Osteocyte (in vitro differentiated cells): ENCODE measurements around the gene TTC27. TPM values are rescaled to one million over a fixed set of nuclear protein-coding genes. Genes with fewer than 3 reads are reported as not detected.

Experiments
- DNase-seq: peaks from one replicate; pipeline ENCODE4 v3.0.0; 2021; ENCODE audit warnings: mixed read lengths; ENCODE audit not compliant: unreplicated experiment; ENCODE audit errors: extremely low spot score
- H3K27ac Mint-ChIP-seq: one replicate; pipeline ENCODE4 v1.8.0; 2021; ENCODE audit warnings: mild to moderate bottlenecking, mixed read lengths; ENCODE audit not compliant: unreplicated experiment
- H3K27me3 Mint-ChIP-seq: one replicate; pipeline ENCODE4 v1.8.0; 2021; ENCODE audit warnings: mixed read lengths; ENCODE audit not compliant: unreplicated experiment
- H3K36me3 Mint-ChIP-seq: one replicate; pipeline ENCODE4 v1.8.0; 2021; ENCODE audit warnings: mixed read lengths; ENCODE audit not compliant: unreplicated experiment
- H3K4me1 Mint-ChIP-seq: one replicate; pipeline ENCODE4 v1.8.0; 2021; ENCODE audit warnings: mixed read lengths; ENCODE audit not compliant: unreplicated experiment
- H3K4me3 Mint-ChIP-seq: one replicate; pipeline ENCODE4 v1.8.0; 2021; ENCODE audit warnings: mild to moderate bottlenecking, moderate library complexity, mixed read lengths; ENCODE audit not compliant: unreplicated experiment
- H3K9me3 Mint-ChIP-seq: one replicate; pipeline ENCODE4 v1.8.0; 2021; ENCODE audit warnings: mixed read lengths; ENCODE audit not compliant: unreplicated experiment
- long read RNA-seq: library from polyadenylated mRNA; unstranded; transcript quantifications from one replicate; pipeline ENCODE4 v2.0.0, GENCODE V29; 2021
- total RNA-seq: library from RNA; stranded (reverse); gene quantifications from 2 replicates; pipeline ENCODE4 v1.2.1, GENCODE V29; 2021
- TF ChIP-seq, protein P1 (sequence below): fragments of 200-600 bp; sonication (generic); IDR thresholded peaks from 2 replicates; pipeline ENCODE4 v1.5.0; 2021; ENCODE audit warnings: antibody characterized with exemption, mild to moderate bottlenecking, moderate library complexity

TTC27 gene
- total RNA-seq = 14.2 and 15.6 TPM in 2 replicates
- long read RNA-seq, transcript TTC27-201 (20 exons, 2,876 nt) = major isoform, 141 of 208 reads
- long read RNA-seq, partial matches to known transcripts = 22 of 208 reads
- long read RNA-seq, other reads (novel, unspliced or antisense) = 45 of 208 reads

DNA sequence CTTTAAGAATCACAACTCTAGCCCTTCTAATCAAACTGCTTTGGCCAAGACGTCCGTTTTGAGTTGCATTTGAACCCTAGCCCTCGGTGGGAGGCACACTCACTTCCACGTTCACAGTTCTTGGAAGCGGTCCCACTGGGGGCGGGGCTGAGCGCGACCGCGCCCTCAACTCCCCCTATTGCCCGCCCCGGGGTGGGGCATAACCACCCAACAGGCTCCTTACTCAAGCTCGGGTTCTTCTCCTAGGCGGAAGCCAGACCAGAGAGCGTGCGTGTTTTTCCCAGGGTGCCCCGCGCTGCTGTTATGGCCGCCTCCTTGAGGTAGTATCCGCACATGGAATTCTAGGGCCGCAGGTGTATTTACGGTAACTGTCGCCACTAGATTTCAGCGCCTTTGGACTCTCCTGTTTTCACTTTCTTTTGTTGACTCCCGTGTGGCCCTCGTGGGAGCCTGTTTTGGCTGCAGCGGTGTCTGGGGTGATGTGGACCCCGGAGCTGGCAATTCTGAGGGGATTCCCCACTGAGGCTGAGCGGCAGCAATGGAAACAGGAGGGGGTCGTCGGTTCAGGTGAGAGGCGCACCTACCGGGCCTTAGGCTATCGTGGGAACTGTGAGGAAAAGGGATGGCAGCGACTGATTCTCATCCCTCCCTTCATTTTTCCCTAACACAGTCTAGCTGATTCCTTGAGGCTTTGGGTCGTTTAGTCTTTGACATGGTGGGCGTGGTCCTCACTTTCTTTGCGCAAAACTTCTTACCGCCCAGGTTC lies at the start of gene TTC27:
TTC27 (plus strand) TSS at position 237 of the 766 bp plus-strand sequence; CDS start at position 480, 243 bp downstream.
- Mint-ChIP-seq H3K27me3 (no peaks in the 10 kb centered on the region), H3K36me3 (peaks cover 5% of the 10 kb centered on the region), H3K27ac (peak within 1 kb of the TSS; percentile 84), H3K9me3 (no peaks in the 10 kb centered on the region), H3K4me3 (peak within 1 kb of the TSS; percentile 89), H3K4me1 (peaks cover 19% of the 10 kb centered on the region)
- peak; percentile 97 for DNase-seq
- TF ChIP-seq, protein P1, sequence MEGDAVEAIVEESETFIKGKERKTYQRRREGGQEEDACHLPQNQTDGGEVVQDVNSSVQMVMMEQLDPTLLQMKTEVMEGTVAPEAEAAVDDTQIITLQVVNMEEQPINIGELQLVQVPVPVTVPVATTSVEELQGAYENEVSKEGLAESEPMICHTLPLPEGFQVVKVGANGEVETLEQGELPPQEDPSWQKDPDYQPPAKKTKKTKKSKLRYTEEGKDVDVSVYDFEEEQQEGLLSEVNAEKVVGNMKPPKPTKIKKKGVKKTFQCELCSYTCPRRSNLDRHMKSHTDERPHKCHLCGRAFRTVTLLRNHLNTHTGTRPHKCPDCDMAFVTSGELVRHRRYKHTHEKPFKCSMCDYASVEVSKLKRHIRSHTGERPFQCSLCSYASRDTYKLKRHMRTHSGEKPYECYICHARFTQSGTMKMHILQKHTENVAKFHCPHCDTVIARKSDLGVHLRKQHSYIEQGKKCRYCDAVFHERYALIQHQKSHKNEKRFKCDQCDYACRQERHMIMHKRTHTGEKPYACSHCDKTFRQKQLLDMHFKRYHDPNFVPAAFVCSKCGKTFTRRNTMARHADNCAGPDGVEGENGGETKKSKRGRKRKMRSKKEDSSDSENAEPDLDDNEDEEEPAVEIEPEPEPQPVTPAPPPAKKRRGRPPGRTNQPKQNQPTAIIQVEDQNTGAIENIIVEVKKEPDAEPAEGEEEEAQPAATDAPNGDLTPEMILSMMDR = no peak

DNA sequence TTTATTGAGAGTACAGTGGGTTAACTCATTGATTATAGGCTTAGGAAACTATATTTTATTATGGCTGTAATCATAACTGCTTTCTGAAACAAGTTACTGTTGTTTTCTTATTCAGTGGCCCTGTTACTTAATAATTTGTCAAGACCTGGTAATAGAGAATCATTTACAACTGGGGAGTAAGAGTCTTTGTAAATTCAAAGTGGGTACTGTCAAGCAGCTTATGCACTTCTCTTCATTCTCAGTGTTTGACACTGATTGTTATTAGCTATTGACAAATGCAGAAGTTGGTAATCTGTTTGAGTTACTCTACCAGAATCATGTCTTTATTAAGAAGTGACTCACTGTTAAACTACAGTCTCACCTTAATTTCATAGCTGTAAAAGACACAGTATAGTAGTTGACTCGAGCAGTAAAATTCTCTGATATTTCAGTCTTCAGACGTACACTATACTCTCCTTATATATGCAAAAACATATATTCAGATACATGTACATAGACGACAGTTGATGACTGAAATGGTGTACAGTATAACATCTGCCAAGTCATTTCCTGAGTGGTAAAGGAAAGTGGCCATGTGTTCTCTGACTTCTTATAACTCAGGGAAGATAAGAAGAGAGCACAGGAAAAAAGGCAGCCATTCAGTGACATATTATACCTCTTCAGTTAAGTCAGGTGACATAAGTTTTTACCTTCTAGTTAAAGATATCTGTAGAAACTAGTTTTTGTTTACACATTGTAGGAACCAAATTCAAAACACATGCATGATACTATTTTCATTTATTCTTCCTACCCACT lies 36.0 kb upstream of the TTC27 start:
- no peaks in the 10 kb centered on the region for H3K9me3 Mint-ChIP-seq
- TF ChIP-seq, protein P1 = no peak
- DNase-seq = no peak
- H3K36me3 Mint-ChIP-seq = peaks cover 22% of the 10 kb centered on the region
- no peaks in the 10 kb centered on the region for H3K27me3 Mint-ChIP-seq
- no peak overlapping the region for H3K27ac Mint-ChIP-seq
- peaks cover 2% of the 10 kb centered on the region for H3K4me1 Mint-ChIP-seq
- no peak overlapping the region for H3K4me3 Mint-ChIP-seq

DNA sequence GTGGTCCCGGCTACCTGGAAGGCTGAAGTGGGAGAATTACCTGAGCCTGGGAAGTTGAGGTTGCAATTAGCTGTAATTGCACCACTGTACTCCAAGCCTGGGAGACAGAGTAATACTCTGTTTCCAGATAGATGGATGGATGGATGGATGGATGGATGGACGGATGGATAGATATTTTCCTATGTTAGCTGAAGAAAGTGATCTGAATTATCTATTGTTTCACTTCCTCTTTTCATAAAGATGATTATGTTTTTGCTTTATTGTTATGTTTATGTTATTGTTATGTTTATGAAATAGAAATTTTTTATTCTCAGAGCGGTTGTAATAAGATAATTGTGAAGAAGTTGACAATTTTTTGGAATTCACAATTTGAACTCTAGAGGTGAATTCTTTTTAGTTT lies 33.3 kb upstream of the TTC27 start:
- Mint-ChIP-seq H3K36me3 (peaks cover 27% of the 10 kb centered on the region), H3K4me1 (peaks cover 2% of the 10 kb centered on the region), H3K27ac (no peak overlapping the region), H3K9me3 (no peaks in the 10 kb centered on the region), H3K27me3 (no peaks in the 10 kb centered on the region), H3K4me3 (no peak overlapping the region)
- TF ChIP-seq, protein P1 = no peak
- no peak for DNase-seq

DNA sequence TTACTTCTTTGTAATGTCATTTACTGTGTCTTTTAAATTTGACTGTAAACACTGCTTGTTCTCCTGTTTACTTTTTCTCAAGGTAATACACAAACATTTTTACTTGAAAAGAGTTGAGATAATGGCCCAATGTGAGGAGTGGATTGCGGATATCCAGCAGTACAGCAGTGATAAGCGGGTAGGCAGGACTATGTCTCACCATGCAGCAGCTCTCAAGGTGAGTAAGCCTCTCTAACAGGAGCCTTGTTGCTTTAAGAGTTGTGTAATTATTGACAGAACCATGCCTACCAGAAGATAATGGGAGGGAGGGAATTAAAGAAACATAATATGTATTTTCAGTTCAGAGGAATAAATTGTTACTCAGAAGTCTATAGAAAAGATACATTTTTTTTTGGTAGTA lies 16.5 kb upstream of the TTC27 start:
- Mint-ChIP-seq H3K36me3 (peaks cover 42% of the 10 kb centered on the region), H3K4me3 (no peak overlapping the region), H3K27me3 (no peaks in the 10 kb centered on the region), H3K27ac (no peak overlapping the region), H3K4me1 (no peaks in the 10 kb centered on the region), H3K9me3 (no peaks in the 10 kb centered on the region)
- TF ChIP-seq, protein P1 = no peak
- no peak for DNase-seq

DNA sequence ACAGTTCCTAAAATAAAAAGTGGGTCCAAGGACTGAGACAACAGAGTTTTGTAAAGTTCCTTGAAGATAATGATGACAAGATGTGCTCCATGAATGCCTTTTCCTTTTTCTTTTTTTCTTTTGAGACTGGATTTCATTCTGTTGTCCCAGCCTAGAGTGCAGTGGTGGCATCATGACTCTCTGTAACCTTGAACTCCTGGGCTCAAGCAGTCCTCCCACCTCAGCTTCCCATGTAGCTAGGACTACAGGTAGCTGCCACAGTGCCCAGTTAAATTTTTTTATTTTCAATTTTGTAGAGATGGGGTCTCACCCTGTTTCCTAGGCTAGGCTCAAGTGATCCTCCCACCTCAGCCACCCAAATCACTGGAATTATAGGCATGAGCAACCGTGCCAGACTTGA lies 16.1 kb upstream of the TTC27 start:
- H3K36me3 Mint-ChIP-seq = peaks cover 42% of the 10 kb centered on the region
- H3K9me3 Mint-ChIP-seq = no peaks in the 10 kb centered on the region
- no peak overlapping the region for H3K4me3 Mint-ChIP-seq
- H3K27me3 Mint-ChIP-seq = no peaks in the 10 kb centered on the region
- H3K27ac Mint-ChIP-seq = no peak overlapping the region
- no peak for DNase-seq
- no peaks in the 10 kb centered on the region for H3K4me1 Mint-ChIP-seq
- TF ChIP-seq, protein P1 = no peak
